ENCODE results near the gene USP7.

USP7 gene

GRCh38 chr16:8867216-8867931 lies 96.3 kb downstream of the USP7 start:
- Histone ChIP-seq H3F3A (ENCODE audit: control insufficient read depth, insufficient read depth) (peaks cover 9% of the 10 kb centered on the region), H3K9me3 (ENCODE audit: control insufficient read depth, insufficient read depth, low read length) (no peaks in the 10 kb centered on the region), H3K27me3 (ENCODE audit: control insufficient read depth, low read length) (no peaks in the 10 kb centered on the region), H3K4me3 (ENCODE audit: low read length) (peak overlapping the region; percentile 95), H3K79me2 (ENCODE audit: control insufficient read depth, low read length) (peaks cover 58% of the 10 kb centered on the region), H3K27ac (ENCODE audit: low read depth, low read length) (peak overlapping the region; percentile 90), H3K4me1 (ENCODE audit: control insufficient read depth, low read length) (peaks cover 72% of the 10 kb centered on the region), H4K20me1 (ENCODE audit: control insufficient read depth, insufficient read depth, low read depth, low read length) (peaks cover 16% of the 10 kb centered on the region; the same call in 1 of the 2 replicates), H3K36me3 (ENCODE audit: control insufficient read depth, low read length) (peaks cover 38% of the 10 kb centered on the region), H3K4me2 (ENCODE audit: low read length) (peak overlapping the region; percentile 93), H3K9me2 (replicated peaks; ENCODE audit: control insufficient read depth, low read length) (no peaks in the 10 kb centered on the region)
- TF ChIP-seq EZH2phosphoT487 (IDR thresholded peaks at IDR 0.05; ENCODE audit: borderline replicate concordance, low read length) (no peak), CTCF (IDR thresholded peaks at IDR 0.05; ENCODE audit: low read depth, low read length, poor library complexity, severe bottlenecking) (no peak)

- Histone ChIP-seq H3K36me3 (ENCODE audit: control insufficient read depth, low read length) (peaks cover 41% of the 10 kb centered on the region), H3K27me3 (ENCODE audit: control insufficient read depth, low read length) (no peaks in the 10 kb centered on the region), H3K79me2 (ENCODE audit: control insufficient read depth, low read length) (peaks cover 64% of the 10 kb centered on the region), H3F3A (ENCODE audit: control insufficient read depth, insufficient read depth) (peaks cover 9% of the 10 kb centered on the region), H3K4me3 (ENCODE audit: low read length) (peak overlapping the region; percentile 95), H3K9me3 (ENCODE audit: control insufficient read depth, insufficient read depth, low read length) (no peaks in the 10 kb centered on the region), H3K9me2 (replicated peaks; ENCODE audit: control insufficient read depth, low read length) (no peaks in the 10 kb centered on the region), H4K20me1 (ENCODE audit: control insufficient read depth, insufficient read depth, low read depth, low read length) (peaks cover 16% of the 10 kb centered on the region; the same call in 1 of the 2 replicates), H3K4me2 (ENCODE audit: low read length) (peak overlapping the region; percentile 93), H3K27ac (ENCODE audit: low read depth, low read length) (no peak overlapping the region), H3K4me1 (ENCODE audit: control insufficient read depth, low read length) (peaks cover 75% of the 10 kb centered on the region)
- no peak for TF ChIP-seq EZH2phosphoT487 (IDR thresholded peaks at IDR 0.05; ENCODE audit: borderline replicate concordance, low read length)
Observed at GRCh38 chr16:8866884-8867215, 96.9 kb downstream of the USP7 start.

GRCh38 chr16:8866118-8866883 lies 97.4 kb downstream of the USP7 start:
- peak overlapping the region; percentile 93; the same call in 1 of the 2 replicates for H3K4me2 ChIP-seq (ENCODE audit: low read length)
- no peak overlapping the region for H3K27ac ChIP-seq (ENCODE audit: low read depth, low read length)
- TF ChIP-seq EZH2phosphoT487 (IDR thresholded peaks at IDR 0.05; ENCODE audit: borderline replicate concordance, low read length) (no peak), CTCF (IDR thresholded peaks at IDR 0.05; ENCODE audit: low read depth, low read length, poor library complexity, severe bottlenecking) (no peak)
- H3K9me3 ChIP-seq (ENCODE audit: control insufficient read depth, insufficient read depth, low read length) = no peaks in the 10 kb centered on the region
- peaks cover 9% of the 10 kb centered on the region for H3F3A ChIP-seq (ENCODE audit: control insufficient read depth, insufficient read depth)
- H3K9me2 ChIP-seq (replicated peaks; ENCODE audit: control insufficient read depth, low read length) = no peaks in the 10 kb centered on the region
- H3K4me1 ChIP-seq (ENCODE audit: control insufficient read depth, low read length) = peaks cover 73% of the 10 kb centered on the region
- peaks cover 41% of the 10 kb centered on the region for H3K36me3 ChIP-seq (ENCODE audit: control insufficient read depth, low read length)
- H4K20me1 ChIP-seq (ENCODE audit: control insufficient read depth, insufficient read depth, low read depth, low read length) = peaks cover 16% of the 10 kb centered on the region; the same call in 1 of the 2 replicates
- peaks cover 69% of the 10 kb centered on the region for H3K79me2 ChIP-seq (ENCODE audit: control insufficient read depth, low read length)
- no peaks in the 10 kb centered on the region for H3K27me3 ChIP-seq (ENCODE audit: control insufficient read depth, low read length)
- H3K4me3 ChIP-seq (ENCODE audit: low read length) = peak overlapping the region; percentile 95
